Fibroblast of lung (primary cell): ENCODE data around the gene CENPX. TPM values are rescaled to one million over a fixed set of nuclear protein-coding genes. Genes with fewer than 3 reads are reported as not detected.

Experiments
- DNase-seq, 2 donors: peaks; one replicate each; pipeline versions ENCODE4 v3.0.0 to v3.0.0-alpha.2; 2010; ENCODE audit warnings: low read depth in 2 of 2
- H2AFZ ChIP-seq: 2 replicates; pipeline ENCODE4 v1.5.1; 2012; ENCODE audit warnings: low read length, control low read depth, inconsistent platforms
- H3K27ac ChIP-seq: 2 replicates; pipeline ENCODE4 v1.5.1; 2011; ENCODE audit warnings: low read length, control low read depth; ENCODE audit not compliant: insufficient read depth
- H3K27me3 ChIP-seq: 2 replicates; pipeline ENCODE4 v1.5.1; 2011; ENCODE audit warnings: mild to moderate bottlenecking, low read length; ENCODE audit not compliant: control insufficient read depth, insufficient read depth
- H3K36me3 ChIP-seq: 2 replicates; pipeline ENCODE4 v1.5.1; 2011; ENCODE audit warnings: low read length; ENCODE audit not compliant: control insufficient read depth, insufficient read depth
- H3K4me1 ChIP-seq: 2 replicates; pipeline ENCODE4 v1.5.1; 2011; ENCODE audit warnings: low read length; ENCODE audit not compliant: control insufficient read depth, insufficient read depth; ENCODE audit errors: extremely low read depth
- H3K4me2 ChIP-seq: 2 replicates; pipeline ENCODE4 v1.5.1; 2011; ENCODE audit warnings: low read length, control low read depth; ENCODE audit not compliant: insufficient read depth; ENCODE audit errors: extremely low read depth
- H3K4me3 ChIP-seq, 4 experiments: fragments of 200-600 bp in 1 of 4; sonication (generic) in 1 of 4; replicated peaks in 1 of 4; 2 replicates each; pipeline ENCODE4 v1.5.1; 2011 to 2016; ENCODE audit warnings: low read length in 4 of 4, low read depth in 3 of 4, mild to moderate bottlenecking in 3 of 4, control low read depth in 2 of 4, inconsistent platforms in 1 of 4, mixed read lengths in 1 of 4; ENCODE audit not compliant: insufficient read depth in 1 of 4; ENCODE audit errors: control extremely low read depth in 1 of 4
- H3K79me2 ChIP-seq: 2 replicates; pipeline ENCODE4 v1.5.1; 2012; ENCODE audit warnings: mild to moderate bottlenecking, low read length, inconsistent platforms; ENCODE audit not compliant: control insufficient read depth, insufficient read depth
- H3K9ac ChIP-seq: 2 replicates; pipeline ENCODE4 v1.5.1; 2011; ENCODE audit warnings: mild to moderate bottlenecking, low read length, control low read depth; ENCODE audit not compliant: insufficient read depth
- H3K9me3 ChIP-seq: 2 replicates; pipeline ENCODE4 v1.5.1; 2012; ENCODE audit warnings: low read depth, low read length; ENCODE audit not compliant: control insufficient read depth, insufficient read depth
- H4K20me1 ChIP-seq: 2 replicates; pipeline ENCODE4 v1.5.1; 2011; ENCODE audit warnings: low read length; ENCODE audit not compliant: control insufficient read depth, insufficient read depth; ENCODE audit errors: extremely low read depth
- EZH2 ChIP-seq: IDR thresholded peaks from 2 replicates; pipeline ENCODE4 v1.5.1; 2012; ENCODE audit warnings: low read length, control low read depth, mild to moderate bottlenecking; ENCODE audit errors: missing control alignments
- polyA plus RNA-seq, 2 donors: library from polyadenylated mRNA; depleted of rRNA in 1 of 2; stranded (reverse) in 1 of 2; unstranded in 1 of 2; fragments of >200 nt; gene quantifications; 2 replicates each; pipeline ENCODE4 v1.2.1, GENCODE V29; 2011 to 2012; ENCODE audit warnings: missing spikeins in 1 of 2
- total RNA-seq: library from RNA; depleted of rRNA; stranded (reverse); fragments of >200 nt; gene quantifications from 2 replicates; pipeline ENCODE4 v1.2.1, GENCODE V29; 2014
- TF ChIP-seq, protein P1 (sequence below), 2 donors: IDR thresholded peaks in 1 of 2; conservative IDR thresholded peaks in 1 of 2; 1 replicate in 1 of 2; 2 replicates in 1 of 2; pipeline ENCODE4 v1.5.1; 2011 to 2012; ENCODE audit warnings: low read length in 2 of 2, control low read depth in 1 of 2, inconsistent platforms in 1 of 2, low read depth in 1 of 2, mild to moderate bottlenecking in 1 of 2

The CENPX gene
- total and polyA plus RNA-seq, 2 donors (not counting 1 experiment from before 2014, with no cell fraction given) = 29.2 to 30.4 TPM

DNA sequence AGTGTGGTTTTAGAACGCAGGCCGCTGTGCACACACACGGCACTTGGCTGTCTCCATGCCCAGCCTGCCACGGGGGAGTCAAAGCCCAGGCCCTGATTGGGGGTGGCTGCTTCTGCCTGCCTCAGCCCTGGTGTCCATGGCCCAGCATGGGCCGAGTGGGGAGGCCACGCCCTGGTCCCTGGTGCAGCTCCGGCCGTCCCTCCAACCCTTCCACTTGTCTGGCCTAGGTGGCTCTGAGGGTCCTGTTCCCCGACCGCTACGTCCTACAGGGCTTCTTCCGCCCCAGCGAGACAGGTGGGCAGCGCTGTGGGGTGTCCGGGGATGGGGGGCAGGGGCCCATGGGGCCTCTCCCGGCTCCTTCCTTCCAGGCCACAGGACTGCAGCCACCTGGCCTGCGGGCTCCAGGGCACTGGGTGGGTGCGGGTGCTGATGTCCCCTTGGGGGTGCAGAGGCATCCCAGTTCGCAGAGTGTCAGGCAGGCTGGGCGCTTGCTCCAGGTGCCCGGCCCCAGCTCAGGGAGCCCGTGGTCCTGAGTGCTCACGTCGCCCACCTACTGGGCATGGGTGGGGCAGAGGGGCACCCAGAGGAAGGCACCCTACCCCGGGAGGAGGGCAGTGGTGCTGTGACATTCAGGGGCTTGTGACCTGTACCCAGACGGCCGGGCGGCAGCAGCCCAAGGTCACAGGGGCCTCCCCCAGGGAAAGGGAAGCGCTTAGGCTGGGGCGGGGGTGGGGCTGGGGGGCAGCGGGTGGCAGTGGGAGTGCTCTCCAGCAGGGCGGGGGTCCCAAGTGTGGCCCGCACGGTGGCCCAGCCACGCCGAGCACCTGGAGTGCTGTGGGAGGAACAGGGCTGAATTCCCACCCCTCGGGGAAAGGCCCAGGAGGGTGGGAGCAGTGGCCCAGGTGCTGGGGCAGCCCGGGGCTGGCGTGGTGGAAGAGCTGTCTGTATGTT, 11.8 kb downstream of the CENPX start:
- no peak overlapping the region for H3K4me3 ChIP-seq
- H3K79me2 ChIP-seq = no peaks in the 10 kb centered on the region
- no peak overlapping the region for H3K4me2 ChIP-seq
- no peaks in the 10 kb centered on the region for H3K9me3 ChIP-seq
- no peaks in the 10 kb centered on the region for H3K36me3 ChIP-seq
- H3K27me3 ChIP-seq = no peaks in the 10 kb centered on the region
- H3K9ac ChIP-seq = no peak overlapping the region
- H3K4me1 ChIP-seq = peaks cover 10% of the 10 kb centered on the region
- no peak for DNase-seq
- H2AFZ ChIP-seq = no peak overlapping the region
- no peak for TF ChIP-seq EZH2
- H4K20me1 ChIP-seq = no peaks in the 10 kb centered on the region
- H3K27ac ChIP-seq = no peak overlapping the region

DNA sequence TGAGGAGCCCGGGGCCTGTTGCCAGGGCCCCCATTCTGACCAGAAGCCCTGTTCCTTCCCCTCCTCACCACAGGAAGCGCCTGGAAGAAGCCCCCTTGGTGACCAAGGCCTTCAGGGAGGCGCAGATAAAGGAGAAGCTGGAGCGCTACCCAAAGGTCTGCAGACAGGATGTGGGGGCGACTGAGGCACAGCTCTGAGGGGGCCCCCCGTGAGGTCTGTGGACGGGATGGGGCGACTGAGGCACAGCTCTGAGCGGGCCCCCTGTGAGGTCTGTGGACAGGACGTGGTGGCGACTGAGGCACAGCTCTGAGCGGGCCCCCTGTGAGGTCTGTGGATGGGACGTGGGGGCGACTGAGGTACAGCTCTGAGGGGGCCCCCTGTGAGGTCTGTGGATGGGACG, 13.3 kb downstream of the CENPX start:
- Histone ChIP-seq H3K27ac (no peak overlapping the region), H3K36me3 (no peaks in the 10 kb centered on the region), H2AFZ (no peak overlapping the region), H4K20me1 (no peaks in the 10 kb centered on the region), H3K4me3 (no peak overlapping the region), H3K9ac (no peak overlapping the region), H3K9me3 (no peaks in the 10 kb centered on the region), H3K27me3 (no peaks in the 10 kb centered on the region), H3K4me1 (peaks cover 13% of the 10 kb centered on the region), H3K4me2 (no peak overlapping the region), H3K79me2 (no peaks in the 10 kb centered on the region)
- DNase-seq = no peak
- TF ChIP-seq, protein P1, sequence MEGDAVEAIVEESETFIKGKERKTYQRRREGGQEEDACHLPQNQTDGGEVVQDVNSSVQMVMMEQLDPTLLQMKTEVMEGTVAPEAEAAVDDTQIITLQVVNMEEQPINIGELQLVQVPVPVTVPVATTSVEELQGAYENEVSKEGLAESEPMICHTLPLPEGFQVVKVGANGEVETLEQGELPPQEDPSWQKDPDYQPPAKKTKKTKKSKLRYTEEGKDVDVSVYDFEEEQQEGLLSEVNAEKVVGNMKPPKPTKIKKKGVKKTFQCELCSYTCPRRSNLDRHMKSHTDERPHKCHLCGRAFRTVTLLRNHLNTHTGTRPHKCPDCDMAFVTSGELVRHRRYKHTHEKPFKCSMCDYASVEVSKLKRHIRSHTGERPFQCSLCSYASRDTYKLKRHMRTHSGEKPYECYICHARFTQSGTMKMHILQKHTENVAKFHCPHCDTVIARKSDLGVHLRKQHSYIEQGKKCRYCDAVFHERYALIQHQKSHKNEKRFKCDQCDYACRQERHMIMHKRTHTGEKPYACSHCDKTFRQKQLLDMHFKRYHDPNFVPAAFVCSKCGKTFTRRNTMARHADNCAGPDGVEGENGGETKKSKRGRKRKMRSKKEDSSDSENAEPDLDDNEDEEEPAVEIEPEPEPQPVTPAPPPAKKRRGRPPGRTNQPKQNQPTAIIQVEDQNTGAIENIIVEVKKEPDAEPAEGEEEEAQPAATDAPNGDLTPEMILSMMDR (conservative IDR thresholded peaks at IDR 0.05 in 1 of 2, IDR thresholded peaks at IDR 0.05 in 1 of 2; ENCODE audit: low read depth in 1 of 2, low read length in 2 of 2) = no peak
- TF ChIP-seq EZH2 = no peak

DNA sequence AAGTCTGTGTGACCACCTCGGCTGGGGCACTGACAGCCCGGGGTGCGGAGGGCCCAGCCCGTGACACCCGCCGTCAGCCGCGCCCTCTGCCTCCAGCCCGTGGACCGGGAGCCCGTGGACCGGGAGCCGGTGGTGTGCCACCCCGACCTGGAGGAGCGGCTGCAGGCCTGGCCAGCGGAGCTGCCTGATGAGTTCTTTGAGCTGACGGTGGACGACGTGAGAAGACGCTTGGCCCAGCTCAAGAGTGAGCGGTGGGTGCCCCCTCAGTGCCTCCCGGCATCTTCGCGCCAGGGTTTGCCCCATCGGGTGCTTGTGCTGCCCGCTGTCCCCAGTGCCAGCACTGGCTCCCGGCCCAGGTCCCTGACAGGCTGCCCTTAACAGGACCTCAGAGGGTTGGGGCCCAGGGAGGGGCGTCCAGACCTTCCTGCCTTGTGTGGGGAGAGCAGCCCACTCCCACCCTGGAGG, 13.7 kb downstream of the CENPX start:
- H3K9ac ChIP-seq = no peak overlapping the region
- no peaks in the 10 kb centered on the region for H3K36me3 ChIP-seq
- H3K9me3 ChIP-seq = no peaks in the 10 kb centered on the region
- no peak overlapping the region for H3K4me3 ChIP-seq
- no peak for DNase-seq
- no peaks in the 10 kb centered on the region for H3K27me3 ChIP-seq
- H4K20me1 ChIP-seq = no peaks in the 10 kb centered on the region
- peaks cover 18% of the 10 kb centered on the region for H3K4me1 ChIP-seq
- H2AFZ ChIP-seq = no peak overlapping the region
- H3K4me2 ChIP-seq = no peak overlapping the region
- TF ChIP-seq EZH2 = no peak
- TF ChIP-seq, protein P1 (conservative IDR thresholded peaks at IDR 0.05 in 1 of 2, IDR thresholded peaks at IDR 0.05 in 1 of 2; ENCODE audit: low read depth in 1 of 2, low read length in 2 of 2) = no peak
- no peak overlapping the region for H3K27ac ChIP-seq
- H3K79me2 ChIP-seq = no peaks in the 10 kb centered on the region
